ENCODE results near the gene PHIP.

PHIP gene

DNA sequence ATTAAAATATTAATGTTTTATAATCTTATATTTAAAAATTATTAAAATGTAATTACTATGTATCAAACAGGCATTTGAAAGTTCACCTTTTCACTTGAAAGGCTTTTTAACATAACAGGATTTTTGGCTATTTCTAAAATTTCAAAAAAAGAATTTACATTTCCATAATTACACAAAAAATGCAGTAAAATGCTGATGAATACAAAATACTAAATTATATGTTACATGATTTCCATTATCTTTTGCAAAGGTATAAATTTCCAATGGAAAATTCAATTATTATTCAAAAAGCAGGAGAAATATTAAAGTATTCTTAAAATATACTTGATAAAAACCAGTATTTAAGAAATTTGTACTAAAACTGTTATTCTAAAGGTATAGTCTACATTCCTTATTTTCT, 66.1 kb downstream of the PHIP start:
- no peak for FAIRE-seq
- no peak for DNase-seq (ENCODE audit: low spot score)

DNA sequence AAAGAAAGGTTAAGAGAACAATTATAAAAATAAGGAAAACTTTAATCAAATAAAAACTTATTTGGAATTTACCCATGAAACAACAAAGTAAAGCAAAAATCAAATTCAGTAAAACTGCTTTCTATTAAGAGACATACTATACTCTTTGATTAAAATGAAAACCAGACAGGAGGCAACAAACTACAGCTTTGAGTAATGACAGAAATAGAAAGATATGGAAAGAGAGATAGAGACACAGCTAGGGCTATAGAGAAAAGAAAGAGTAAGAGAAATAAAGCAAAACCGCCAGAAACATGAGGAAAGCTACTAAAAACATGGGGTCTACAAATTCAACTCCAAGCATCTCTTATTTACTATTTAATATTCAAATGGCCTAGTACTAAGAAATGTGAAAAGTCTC, 67.6 kb downstream of the PHIP start:
- DNase-seq (ENCODE audit: low spot score) (no peak), FAIRE-seq (no peak)

DNA sequence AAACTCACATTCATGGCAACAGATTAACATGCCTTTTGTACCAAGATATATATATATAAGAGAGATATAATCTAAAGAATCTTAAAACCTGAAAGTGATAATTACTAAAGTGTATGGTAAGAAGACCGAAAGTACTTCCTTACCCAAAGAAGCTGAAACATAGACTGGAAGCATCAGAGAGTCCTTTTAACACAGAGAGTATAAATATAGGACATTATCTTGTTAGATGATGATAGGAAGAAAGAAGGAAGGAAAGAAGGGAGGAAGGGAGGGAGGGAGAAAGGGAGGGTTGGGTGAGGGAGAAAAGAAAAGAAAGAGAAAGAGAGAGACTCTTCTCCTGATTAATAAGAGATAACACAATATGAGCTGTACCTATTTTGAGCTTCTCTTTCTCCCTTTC, 68.2 kb downstream of the PHIP start:
- FAIRE-seq, result no peak
- DNase-seq (ENCODE audit: low spot score), result no peak

DNA sequence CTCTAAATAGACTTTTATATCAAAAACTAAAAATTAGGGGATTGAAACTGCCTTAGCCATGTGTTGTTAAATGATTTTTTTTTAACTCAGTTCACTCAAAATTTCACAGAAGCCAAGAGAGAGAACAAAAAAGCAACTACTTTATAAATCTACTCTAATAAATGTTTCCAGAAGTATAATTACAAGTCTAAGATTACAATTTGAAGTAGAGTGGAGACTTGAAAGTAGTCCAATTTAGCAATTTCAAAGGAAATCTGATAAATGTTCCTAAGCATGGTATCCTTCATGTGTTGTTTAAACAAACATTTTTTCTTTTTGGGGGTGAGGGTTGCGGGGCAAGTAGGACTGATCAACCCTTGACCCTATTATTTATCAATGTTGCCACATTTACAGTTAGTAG, 72.6 kb downstream of the PHIP start:
- FAIRE-seq, result no peak
- DNase-seq (ENCODE audit: low spot score), result no peak

DNA sequence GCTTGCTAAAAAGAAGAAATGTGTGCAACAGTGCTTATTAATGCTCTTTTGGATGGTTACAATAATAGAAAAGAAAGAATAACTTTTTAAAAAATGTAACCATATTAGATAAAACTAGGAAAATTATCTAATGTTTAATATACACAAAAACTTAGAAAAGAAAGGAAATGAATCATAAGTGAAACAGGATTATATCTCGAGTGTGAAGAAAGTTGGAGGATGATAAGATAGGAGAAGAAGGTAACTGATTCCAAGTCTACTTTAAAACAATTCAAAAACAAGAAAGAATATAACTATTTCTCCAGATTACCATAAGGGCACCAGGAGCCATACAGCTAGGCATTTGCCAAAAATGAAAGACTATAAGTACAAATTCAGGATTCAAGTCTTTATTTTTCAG, 73.0 kb downstream of the PHIP start:
- FAIRE-seq (no peak), DNase-seq (ENCODE audit: low spot score) (no peak)

DNA sequence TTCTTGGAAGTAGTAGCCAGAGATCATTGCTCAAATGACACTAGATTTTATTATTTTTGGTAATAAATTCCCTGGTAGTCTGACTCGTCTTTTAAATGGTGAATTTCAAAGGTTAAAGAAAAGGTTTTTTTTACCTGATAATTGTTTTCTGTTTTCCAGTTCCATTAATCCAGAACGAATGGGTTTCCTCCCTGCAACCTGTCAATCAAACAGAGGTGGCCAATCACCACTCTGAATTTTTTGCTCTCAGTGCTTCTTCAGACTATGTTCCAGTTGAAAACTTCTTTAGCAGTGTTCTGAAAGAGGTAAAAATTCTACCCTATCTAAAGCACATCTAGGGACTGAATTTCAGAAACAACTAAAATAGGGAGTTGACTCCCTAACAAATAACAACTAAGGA, 73.8 kb downstream of the PHIP start:
- FAIRE-seq (no peak), DNase-seq (ENCODE audit: low spot score) (no peak)

- FAIRE-seq (no peak), DNase-seq (ENCODE audit: low spot score) (no peak)
Measured at GRCh38 chr6:79001415-79001814, 76.6 kb downstream of the PHIP start.

DNA sequence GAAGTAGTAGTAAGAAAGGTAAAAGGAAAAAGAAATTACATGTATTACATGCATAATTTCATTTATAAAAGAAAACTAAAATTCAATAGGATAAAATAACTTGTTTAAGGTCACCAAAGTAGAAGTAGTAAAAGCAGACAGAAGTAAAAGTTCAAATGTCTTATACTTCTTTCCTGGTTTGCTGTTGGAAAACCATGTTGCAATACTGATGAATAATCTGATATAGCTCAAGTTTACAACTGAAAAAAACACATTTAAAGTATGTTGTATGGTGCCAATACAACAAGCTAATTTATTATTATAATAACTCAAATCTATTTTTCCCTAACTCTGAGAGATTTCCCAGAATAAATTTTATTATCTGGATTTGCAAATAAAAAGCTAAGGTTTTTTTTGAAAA, 78.3 kb downstream of the PHIP start:
- no peak for FAIRE-seq
- no peak for DNase-seq (ENCODE audit: low spot score)

DNA sequence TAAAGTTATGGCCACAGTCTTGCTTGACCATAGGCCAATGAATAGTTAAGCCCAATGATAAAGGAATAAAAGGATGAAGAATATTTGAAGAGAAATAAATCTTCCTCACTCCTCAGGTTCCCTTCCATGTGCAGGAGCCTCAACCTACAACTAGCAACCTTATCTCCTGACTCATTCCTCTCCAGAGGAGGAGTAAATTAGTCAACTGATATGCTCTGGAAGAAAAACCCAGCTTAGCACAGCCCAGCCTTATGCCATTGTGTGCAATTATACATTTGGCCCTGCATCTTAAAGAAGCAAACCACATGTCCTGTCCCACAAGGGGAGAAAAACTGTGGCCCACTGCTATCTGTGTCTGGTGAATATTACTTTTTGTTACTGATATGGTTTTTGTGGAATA, 82.1 kb downstream of the PHIP start:
- DNase-seq (ENCODE audit: low spot score), result no peak
- no peak for FAIRE-seq

GRCh38 chr6:78995346-78995745, 82.7 kb downstream of the PHIP start:
- FAIRE-seq (no peak), DNase-seq (ENCODE audit: low spot score) (no peak)

DNA sequence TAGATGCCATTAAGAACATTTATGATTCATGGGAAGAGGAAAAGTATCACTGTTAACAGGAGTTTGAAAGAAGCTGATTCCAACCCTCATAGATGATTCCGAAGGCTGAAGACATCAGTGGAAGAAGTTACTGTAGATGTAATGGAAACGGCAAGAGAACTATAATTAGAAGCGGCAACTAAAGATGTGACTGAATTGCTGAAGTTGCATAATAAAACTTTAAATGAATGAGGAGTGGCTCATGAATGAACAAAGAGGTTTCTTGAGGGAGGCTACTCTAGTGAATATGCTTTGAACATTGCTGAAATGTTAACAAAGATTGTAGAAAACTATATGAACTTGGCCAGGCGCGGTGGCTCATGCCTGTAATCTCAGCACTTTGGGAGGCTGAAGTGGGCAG, 84.1 kb downstream of the PHIP start:
- FAIRE-seq, result no peak

GRCh38 chr6:78989191-78989590, 88.9 kb downstream of the PHIP start:
- no peak for FAIRE-seq
- no peak for DNase-seq (ENCODE audit: low spot score)

More for the DNA sequence above, 84.1 kb downstream of the PHIP start:
- DNase-seq (ENCODE audit: low spot score), result no peak

DNA sequence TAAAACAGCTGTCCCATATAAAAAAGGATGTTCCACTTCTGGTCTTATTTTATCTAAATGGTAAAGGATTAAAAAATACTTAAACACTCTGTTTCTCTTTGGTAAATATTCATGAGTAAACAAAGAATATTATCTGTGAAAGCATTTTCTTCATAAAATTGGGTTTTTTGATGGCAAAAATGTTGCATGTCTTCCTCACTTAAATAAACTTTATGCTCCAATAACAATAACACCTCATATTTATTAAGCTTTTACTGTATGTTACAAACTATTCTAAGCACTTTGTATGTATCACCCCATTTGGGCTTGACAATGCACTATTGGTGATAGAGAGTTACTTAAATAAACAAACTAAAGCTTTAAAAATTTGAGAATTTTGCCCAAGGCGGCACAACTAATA, 91.9 kb downstream of the PHIP start:
- no peak for FAIRE-seq
- no peak for DNase-seq (ENCODE audit: low spot score)

DNA sequence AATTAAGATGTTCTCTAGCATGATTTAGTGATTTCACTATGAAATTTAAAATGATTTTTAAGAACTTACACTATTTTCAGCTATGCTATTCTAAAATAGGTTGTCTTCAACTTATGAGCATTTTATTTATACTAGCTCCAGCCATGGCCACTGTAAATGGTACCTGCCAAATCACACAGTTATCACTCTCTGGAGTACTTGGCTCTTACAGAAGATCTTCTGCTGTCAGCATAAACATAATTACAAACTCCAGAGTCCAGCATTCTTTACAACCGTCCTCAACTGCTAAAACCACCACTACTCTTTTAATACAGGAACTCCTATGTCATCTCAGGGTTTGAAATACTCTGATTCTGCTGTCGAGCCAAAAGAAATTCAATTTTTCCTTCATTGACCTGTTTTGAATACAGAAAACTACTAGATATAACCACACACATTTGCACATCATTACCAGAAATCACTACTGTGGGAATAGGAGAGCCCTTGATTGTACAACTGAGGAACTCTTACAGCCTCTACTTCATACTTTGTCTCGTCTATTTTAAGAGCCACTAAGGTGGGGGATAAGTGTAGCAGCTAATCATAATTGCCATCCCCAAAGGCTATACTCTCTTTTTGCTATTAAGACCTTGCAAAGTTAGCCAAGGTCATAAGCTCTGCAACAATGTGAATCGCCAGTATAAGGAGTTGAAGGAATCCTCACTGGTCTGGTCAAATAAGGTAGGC, 93.7 kb downstream of the PHIP start:
- FAIRE-seq, result no peak
- no peak for DNase-seq (ENCODE audit: low spot score)

- FAIRE-seq (no peak), DNase-seq (ENCODE audit: low spot score) (no peak)
Measured at GRCh38 chr6:78967191-78967590, 110.9 kb downstream of the PHIP start.

DNA sequence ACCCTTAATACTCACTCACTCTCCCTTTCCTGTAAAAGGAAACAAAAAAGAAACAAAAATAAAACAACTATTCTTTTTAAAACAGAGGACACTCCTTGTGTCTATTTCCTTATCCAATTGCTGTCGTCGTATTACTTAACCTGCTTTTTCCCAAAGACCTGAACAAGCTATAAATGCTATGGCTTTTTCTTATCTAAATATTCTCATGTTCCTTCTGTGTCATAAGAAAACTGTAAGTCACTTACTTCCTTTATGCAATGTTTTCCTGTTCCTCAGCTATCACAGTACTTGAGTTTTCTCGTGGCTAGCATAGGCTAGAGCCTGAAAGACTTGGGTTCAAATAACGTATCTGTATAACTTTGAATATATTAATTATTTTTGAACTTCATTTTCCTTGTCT, 111.5 kb downstream of the PHIP start:
- DNase-seq (ENCODE audit: low spot score), result no peak
- no peak for FAIRE-seq

- no peak for DNase-seq (ENCODE audit: low spot score)
- no peak for FAIRE-seq
Measured at GRCh38 chr6:78962448-78962847, 115.6 kb downstream of the PHIP start.

DNA sequence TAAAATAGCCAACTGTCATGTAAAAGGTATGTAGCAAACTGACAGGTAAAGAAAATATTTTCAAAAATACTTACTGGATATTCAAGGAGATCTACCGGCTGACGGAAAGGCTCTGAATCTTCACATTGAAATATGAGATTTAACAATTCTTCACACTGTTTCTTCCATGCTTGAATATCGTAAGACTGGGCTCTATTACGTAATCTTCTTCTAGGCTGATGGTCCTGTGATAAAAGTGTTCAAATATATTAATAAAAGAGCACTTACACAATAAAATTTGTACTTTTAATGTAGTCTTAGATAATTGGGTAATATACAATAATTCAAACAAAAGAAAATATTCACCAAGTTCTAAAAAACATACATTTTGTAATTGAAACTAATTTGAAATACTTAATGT, 123.3 kb downstream of the PHIP start:
- no peak for FAIRE-seq
- DNase-seq (ENCODE audit: low spot score), result no peak

GRCh38 chr6:78953798-78954197, 124.3 kb downstream of the PHIP start:
- DNase-seq (ENCODE audit: low spot score) (no peak), FAIRE-seq (no peak)

- FAIRE-seq (no peak), DNase-seq (ENCODE audit: low spot score) (no peak)
Measured at GRCh38 chr6:78952362-78952761, 125.7 kb downstream of the PHIP start.

DNA sequence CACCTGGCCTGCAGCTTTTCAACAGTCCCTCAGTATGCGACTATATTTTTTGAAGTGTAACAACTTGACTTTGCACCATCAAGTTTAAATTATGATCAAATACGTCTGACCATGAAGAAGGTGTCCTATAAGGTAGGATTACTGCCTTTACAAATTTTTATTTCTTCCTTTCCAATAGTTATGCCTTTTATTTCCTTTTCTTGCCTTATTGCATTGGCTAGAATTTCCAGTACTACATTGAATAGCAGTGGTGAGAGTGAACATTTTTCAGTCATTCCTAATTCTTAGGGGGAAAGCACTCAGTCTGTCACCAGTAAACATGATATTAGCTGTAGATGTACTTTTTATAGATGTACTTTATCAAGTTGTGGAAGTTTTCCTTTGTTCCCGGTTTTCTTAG, 129.3 kb downstream of the PHIP start:
- DNase-seq (ENCODE audit: low spot score), result no peak
- no peak for FAIRE-seq

DNA sequence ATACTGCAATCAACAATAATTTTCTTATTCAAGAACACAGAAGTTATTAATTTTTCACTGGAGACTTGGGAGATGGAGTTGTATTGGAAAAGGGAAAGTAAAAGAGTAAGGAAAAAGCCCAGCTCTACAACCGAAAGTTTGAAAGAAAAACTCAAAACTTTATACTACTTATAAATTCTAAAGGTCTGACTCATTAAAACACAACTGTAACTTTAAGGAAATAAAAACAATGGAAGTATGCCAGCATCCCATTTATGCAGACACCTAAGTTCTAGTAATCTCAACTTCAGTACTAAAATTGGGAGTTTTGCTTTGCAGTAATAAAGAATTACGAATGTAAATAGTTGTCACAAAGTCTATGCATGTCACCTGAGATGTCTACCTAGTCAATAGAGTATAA, 130.1 kb downstream of the PHIP start:
- DNase-seq (ENCODE audit: low spot score) (no peak), FAIRE-seq (no peak)

DNA sequence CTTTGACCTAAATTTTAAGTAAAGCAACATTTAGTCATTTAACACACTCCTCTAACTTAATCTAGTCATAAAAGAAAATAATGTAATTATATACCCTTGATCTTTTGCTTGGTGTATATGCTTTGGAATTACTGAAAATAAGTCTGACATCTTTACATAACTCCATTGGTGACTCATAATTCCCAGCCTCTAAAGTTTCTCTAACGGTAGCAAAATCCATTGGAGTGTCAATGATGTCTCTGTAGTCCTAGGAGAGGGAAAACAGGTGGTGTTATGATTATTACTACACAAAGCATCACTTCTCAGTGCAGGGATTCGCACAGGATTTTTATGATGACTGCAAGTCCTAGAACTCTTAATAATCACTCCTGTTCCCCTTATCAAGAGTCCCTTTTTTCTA, 130.5 kb downstream of the PHIP start:
- FAIRE-seq (no peak), DNase-seq (ENCODE audit: low spot score) (no peak)

DNA sequence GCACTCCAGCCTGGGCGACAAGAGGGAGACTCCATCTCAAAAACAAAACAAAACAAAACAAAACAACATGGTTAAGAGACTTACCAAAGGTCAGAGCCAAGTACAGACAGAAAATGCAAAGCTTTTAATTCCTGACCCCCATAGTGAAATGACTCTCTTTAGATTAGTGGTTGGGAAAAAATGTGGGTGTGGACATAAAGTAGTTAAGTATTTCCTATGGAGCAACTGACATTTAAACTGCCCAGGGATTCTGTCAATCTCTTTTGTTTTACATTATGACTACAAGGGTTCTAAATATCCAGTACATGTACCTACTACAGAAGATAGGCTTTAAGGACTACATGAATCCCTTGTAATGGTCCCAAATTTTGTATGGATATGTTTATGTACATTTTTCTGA, 135.6 kb downstream of the PHIP start:
- no peak for DNase-seq (ENCODE audit: low spot score)
- FAIRE-seq, result no peak
